Measurements from ENCODE around the gene PNPLA3.

- TF ChIP-seq, protein P1, sequence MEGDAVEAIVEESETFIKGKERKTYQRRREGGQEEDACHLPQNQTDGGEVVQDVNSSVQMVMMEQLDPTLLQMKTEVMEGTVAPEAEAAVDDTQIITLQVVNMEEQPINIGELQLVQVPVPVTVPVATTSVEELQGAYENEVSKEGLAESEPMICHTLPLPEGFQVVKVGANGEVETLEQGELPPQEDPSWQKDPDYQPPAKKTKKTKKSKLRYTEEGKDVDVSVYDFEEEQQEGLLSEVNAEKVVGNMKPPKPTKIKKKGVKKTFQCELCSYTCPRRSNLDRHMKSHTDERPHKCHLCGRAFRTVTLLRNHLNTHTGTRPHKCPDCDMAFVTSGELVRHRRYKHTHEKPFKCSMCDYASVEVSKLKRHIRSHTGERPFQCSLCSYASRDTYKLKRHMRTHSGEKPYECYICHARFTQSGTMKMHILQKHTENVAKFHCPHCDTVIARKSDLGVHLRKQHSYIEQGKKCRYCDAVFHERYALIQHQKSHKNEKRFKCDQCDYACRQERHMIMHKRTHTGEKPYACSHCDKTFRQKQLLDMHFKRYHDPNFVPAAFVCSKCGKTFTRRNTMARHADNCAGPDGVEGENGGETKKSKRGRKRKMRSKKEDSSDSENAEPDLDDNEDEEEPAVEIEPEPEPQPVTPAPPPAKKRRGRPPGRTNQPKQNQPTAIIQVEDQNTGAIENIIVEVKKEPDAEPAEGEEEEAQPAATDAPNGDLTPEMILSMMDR (conservative IDR thresholded peaks at IDR 0.05): no peak
- TF ChIP-seq ZFX (IDR thresholded peaks at IDR 0.05): no peak
Observed at GRCh38 chr22:43956805-43957463, 33.3 kb downstream of the PNPLA3 start.
